ENCODE data around the gene MEOX1. TPM values are rescaled to one million over a fixed set of nuclear protein-coding genes. Genes with fewer than 3 reads are reported as not detected.
A peak's percentile ranks its signal among the peaks of the same experiment; 100 is the strongest.

The MEOX1 gene
- total and polyA plus RNA-seq, 2 donors, result 2.1 to 9.0 TPM

DNA sequence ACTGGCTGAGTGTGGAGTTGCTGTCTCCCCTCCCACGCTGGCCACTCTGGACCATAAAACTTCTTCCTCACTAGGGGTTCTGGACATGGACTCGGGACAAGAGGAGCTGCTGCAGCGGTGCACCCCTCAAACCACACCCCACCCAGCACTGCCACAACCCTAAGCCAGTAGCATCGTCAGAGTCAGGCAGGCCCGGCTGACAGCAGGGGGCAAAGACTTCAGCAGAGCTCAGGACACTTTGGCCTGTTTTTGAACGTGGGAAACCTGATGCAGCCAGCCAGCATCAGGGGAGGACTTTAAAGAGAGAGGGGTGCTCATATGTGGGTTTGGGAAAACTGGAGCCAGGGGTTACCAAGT is 9.6 kb downstream of the MEOX1 start:
- Histone ChIP-seq H3K27ac (ENCODE audit: low read depth in 1 of 2, low read length in 1 of 2) (no peak overlapping the region), H3K27me3 (ENCODE audit: control insufficient read depth in 2 of 2, insufficient read depth in 1 of 2, low read length in 1 of 2) (peaks cover under 1 to 6% of the 10 kb centered on the region in 2 donors), H3K4me3 (ENCODE audit: low read length in 2 of 2) (no peak overlapping the region), H3K9me3 (ENCODE audit: control insufficient read depth in 2 of 2, insufficient read depth in 1 of 2, low read length in 1 of 2) (no peaks in the 10 kb centered on the region), H3K36me3 (ENCODE audit: control insufficient read depth in 2 of 2, insufficient read depth in 2 of 2, low read length in 1 of 2) (no peaks in the 10 kb centered on the region), H3K4me1 (ENCODE audit: control insufficient read depth in 2 of 2, insufficient read depth in 2 of 2, low read length in 2 of 2) (peaks cover 0 to 10% of the 10 kb centered on the region in 2 donors)
- DNase-seq (ENCODE audit: low read depth in 6 of 9, low spot score in 9 of 9), result no peak
- WGBS, result 94% methylated on average over 6 of the region's 6 CpGs

DNA sequence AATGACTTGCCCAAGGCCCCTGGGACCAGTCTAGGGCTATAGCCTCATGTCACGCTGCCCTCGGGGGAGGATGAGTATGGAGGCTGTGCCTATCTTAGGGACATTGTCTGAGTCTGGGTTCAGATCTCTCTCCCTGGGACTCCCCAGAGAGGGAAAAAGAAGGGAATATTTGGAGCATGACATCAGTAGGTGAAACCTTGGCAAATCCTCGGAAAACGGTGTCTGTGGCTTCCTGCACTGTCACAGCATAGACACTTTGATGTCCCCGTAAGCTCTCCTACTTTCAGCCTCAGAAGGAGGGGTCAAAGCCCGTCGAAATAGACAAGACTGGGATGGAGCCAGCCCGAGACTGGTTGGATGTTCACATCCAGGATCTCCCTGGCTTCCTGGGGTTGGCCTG is 11.3 kb downstream of the MEOX1 start:
- H3K27ac ChIP-seq (ENCODE audit: low read depth in 1 of 2, low read length in 1 of 2), result no peak overlapping the region
- WGBS, result 94% methylated on average over 8 of the region's 8 CpGs

DNA sequence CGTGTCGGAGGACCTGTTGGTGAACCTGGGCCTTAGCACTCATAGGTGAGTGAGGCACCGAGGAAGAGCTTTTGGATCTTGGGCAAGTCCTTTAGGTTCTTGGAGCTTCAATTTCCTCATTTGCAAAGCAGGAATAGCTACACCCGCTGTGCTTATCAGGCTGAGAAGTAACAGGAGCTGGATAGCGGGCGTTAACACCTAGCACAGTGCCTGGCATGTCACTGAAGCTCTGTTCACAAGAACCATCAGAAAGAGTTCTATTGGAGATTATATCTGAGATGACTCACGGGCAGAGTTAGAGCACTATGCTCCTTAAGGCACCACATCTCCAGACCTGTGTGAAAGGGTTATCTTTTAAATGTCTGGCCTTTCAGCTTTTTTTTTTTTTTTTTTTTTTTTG is 12.8 kb downstream of the MEOX1 start:
- Histone ChIP-seq H3K36me3 (ENCODE audit: control insufficient read depth in 2 of 2, insufficient read depth in 2 of 2, low read length in 1 of 2) (no peaks in the 10 kb centered on the region), H3K27ac (ENCODE audit: low read depth in 1 of 2, low read length in 1 of 2) (no peak overlapping the region), H3K4me3 (ENCODE audit: low read length in 2 of 2) (no peak overlapping the region), H3K4me1 (ENCODE audit: control insufficient read depth in 2 of 2, insufficient read depth in 2 of 2, low read length in 2 of 2) (peaks cover 0 to 14% of the 10 kb centered on the region in 2 donors), H3K9me3 (ENCODE audit: control insufficient read depth in 2 of 2, insufficient read depth in 1 of 2, low read length in 1 of 2) (no peaks in the 10 kb centered on the region), H3K27me3 (ENCODE audit: control insufficient read depth in 2 of 2, insufficient read depth in 1 of 2, low read length in 1 of 2) (peaks cover 18 to 35% of the 10 kb centered on the region in 2 donors)
- no peak for DNase-seq (ENCODE audit: low read depth in 6 of 9, low spot score in 9 of 9)
- 98% methylated on average over 7 of the region's 7 CpGs for WGBS

More for the DNA sequence above, 11.3 kb downstream of the MEOX1 start:
- Histone ChIP-seq H3K4me1 (ENCODE audit: control insufficient read depth in 2 of 2, insufficient read depth in 2 of 2, low read length in 2 of 2) (peaks cover 0 to 12% of the 10 kb centered on the region in 2 donors), H3K4me3 (ENCODE audit: low read length in 2 of 2) (no peak overlapping the region), H3K27me3 (ENCODE audit: control insufficient read depth in 2 of 2, insufficient read depth in 1 of 2, low read length in 1 of 2) (peaks cover 15 to 22% of the 10 kb centered on the region in 2 donors), H3K36me3 (ENCODE audit: control insufficient read depth in 2 of 2, insufficient read depth in 2 of 2, low read length in 1 of 2) (no peaks in the 10 kb centered on the region), H3K9me3 (ENCODE audit: control insufficient read depth in 2 of 2, insufficient read depth in 1 of 2, low read length in 1 of 2) (no peaks in the 10 kb centered on the region)
- DNase-seq (ENCODE audit: low read depth in 6 of 9, low spot score in 9 of 9), result no peak

DNA sequence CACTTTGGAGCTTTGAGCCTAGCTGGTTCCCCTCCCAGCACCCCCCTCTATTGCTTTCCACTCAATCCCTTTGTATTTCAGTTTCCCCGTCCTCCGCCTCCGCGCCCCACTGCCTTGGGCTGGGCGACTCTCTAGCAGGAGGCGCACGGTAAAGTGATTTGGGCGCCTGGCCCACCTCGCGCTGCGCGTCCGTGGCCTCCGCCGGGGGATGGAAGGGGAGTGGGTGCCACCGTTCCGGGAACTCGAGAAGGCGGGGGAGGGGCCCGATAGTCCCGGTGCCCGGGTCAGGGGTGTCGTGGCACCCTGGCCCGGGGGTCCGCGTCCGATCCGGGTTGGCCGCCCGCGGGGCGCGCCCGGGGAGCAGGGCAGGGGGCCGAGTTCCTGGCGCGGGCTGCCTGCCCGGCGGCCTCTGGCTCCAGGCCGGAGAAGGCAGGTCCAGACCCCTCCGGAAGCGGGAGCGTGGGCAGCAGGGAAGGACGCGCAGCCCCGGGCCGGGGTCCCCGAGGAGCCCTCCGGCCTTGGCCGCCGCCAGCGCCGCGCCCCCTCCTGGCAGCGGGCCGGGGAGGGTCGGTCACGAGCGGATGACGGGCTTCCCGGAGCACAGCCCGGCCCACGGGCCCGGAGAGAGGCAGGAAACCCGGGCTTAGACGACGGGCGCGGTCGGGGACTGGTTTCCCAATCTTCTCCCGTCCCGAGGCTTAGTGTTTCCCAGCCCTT is 15.8 kb downstream of the MEOX1 start:
- no peak for DNase-seq (ENCODE audit: low read depth in 6 of 9, low spot score in 9 of 9)
- Histone ChIP-seq H3K9me3 (ENCODE audit: control insufficient read depth in 2 of 2, insufficient read depth in 1 of 2, low read length in 1 of 2) (no peaks in the 10 kb centered on the region), H3K4me3 (ENCODE audit: low read length in 2 of 2) (peak overlapping the region in 1 of 2 donors; percentile 21), H3K36me3 (ENCODE audit: control insufficient read depth in 2 of 2, insufficient read depth in 2 of 2, low read length in 1 of 2) (no peaks in the 10 kb centered on the region), H3K27ac (ENCODE audit: low read depth in 1 of 2, low read length in 1 of 2) (peak overlapping the region in 1 of 2 donors; percentile 15), H3K4me1 (ENCODE audit: control insufficient read depth in 2 of 2, insufficient read depth in 2 of 2, low read length in 2 of 2) (peaks cover 0 to 22% of the 10 kb centered on the region in 2 donors), H3K27me3 (ENCODE audit: control insufficient read depth in 2 of 2, insufficient read depth in 1 of 2, low read length in 1 of 2) (peaks cover 18 to 36% of the 10 kb centered on the region in 2 donors)
- 9% methylated on average over 72 of the region's 72 CpGs for WGBS

DNA sequence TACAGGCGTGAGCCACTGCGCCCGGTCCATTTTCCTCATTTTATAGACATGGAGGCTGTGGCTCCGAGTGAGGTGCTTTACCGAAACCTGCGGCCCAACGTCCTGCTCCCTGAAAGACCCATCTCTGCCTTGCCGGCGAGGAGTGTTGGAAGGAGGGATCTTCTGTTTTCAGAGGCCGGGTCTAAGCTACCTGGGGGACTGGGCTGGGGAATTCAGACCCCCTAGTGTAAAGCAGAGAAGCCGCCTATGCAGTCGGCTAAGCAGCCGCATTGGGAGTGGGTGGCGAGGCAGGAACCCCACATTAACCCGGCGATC is 16.3 kb downstream of the MEOX1 start:
- no peaks in the 10 kb centered on the region for H3K36me3 ChIP-seq (ENCODE audit: control insufficient read depth in 2 of 2, insufficient read depth in 2 of 2, low read length in 1 of 2)
- no peak for DNase-seq (ENCODE audit: low read depth in 6 of 9, low spot score in 9 of 9)
- no peak overlapping the region for H3K4me3 ChIP-seq (ENCODE audit: low read length in 2 of 2)
- H3K27me3 ChIP-seq (ENCODE audit: control insufficient read depth in 2 of 2, insufficient read depth in 1 of 2, low read length in 1 of 2), result peaks cover 18 to 36% of the 10 kb centered on the region in 2 donors
- 91% methylated on average over 16 of the region's 16 CpGs for WGBS
- no peak overlapping the region for H3K27ac ChIP-seq (ENCODE audit: low read depth in 1 of 2, low read length in 1 of 2)
- no peaks in the 10 kb centered on the region for H3K9me3 ChIP-seq (ENCODE audit: control insufficient read depth in 2 of 2, insufficient read depth in 1 of 2, low read length in 1 of 2)
- H3K4me1 ChIP-seq (ENCODE audit: control insufficient read depth in 2 of 2, insufficient read depth in 2 of 2, low read length in 2 of 2), result peaks cover 0 to 28% of the 10 kb centered on the region in 2 donors

DNA sequence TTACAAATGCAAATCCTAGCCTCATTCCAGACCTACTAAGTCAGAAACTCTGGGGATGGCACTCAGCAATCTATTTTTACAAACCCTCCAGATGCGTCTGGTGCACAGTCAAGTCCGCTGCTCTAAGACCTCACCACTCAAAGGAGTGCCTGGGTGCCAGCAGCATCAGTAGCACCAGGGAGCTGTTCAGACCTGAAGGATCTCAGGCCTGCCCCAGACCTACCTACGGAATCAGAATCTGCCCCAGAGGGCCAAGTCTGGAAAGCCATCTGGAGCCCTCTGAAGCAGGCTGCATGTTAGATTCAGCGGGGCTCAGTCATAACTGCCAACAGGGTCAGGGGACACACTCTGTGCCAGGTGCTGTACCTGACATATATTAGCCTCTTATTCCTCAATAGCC is 17.6 kb downstream of the MEOX1 start:
- H3K27ac ChIP-seq (ENCODE audit: low read depth in 1 of 2, low read length in 1 of 2), result no peak overlapping the region
- H3K27me3 ChIP-seq (ENCODE audit: control insufficient read depth in 2 of 2, insufficient read depth in 1 of 2, low read length in 1 of 2), result peaks cover 18 to 36% of the 10 kb centered on the region in 2 donors
- no peak for DNase-seq (ENCODE audit: low read depth in 6 of 9, low spot score in 9 of 9)
- H3K36me3 ChIP-seq (ENCODE audit: control insufficient read depth in 2 of 2, insufficient read depth in 2 of 2, low read length in 1 of 2), result no peaks in the 10 kb centered on the region
- H3K9me3 ChIP-seq (ENCODE audit: control insufficient read depth in 2 of 2, insufficient read depth in 1 of 2, low read length in 1 of 2), result no peaks in the 10 kb centered on the region
- H3K4me1 ChIP-seq (ENCODE audit: control insufficient read depth in 2 of 2, insufficient read depth in 2 of 2, low read length in 2 of 2), result peaks cover 0 to 28% of the 10 kb centered on the region in 2 donors
- H3K4me3 ChIP-seq (ENCODE audit: low read length in 2 of 2), result no peak overlapping the region
- WGBS, result 94% methylated on average over 4 of the region's 4 CpGs

DNA sequence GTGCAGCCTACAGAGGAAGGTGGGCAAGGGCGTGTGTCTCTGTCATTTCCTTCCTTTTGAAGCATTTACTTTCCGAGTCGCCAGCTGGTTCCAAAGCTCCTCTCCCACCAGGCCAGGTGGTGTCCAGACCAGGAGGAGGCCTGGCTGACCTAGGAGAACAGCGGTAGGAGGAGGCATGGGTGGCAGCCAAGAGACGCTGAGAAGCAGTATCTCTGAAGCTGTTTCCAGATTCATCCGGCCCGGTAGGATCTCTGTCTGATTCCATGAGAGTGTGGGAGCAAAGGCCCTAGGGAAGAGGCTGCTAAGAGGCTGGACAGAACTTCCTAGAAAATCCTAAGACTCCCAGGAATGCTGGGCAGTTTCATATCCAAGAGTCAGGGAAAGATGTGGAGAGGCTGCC is 20.3 kb downstream of the MEOX1 start:
- H3K4me1 ChIP-seq (ENCODE audit: control insufficient read depth in 2 of 2, insufficient read depth in 2 of 2, low read length in 2 of 2), result peaks cover 0 to 25% of the 10 kb centered on the region in 2 donors
- no peak overlapping the region for H3K4me3 ChIP-seq (ENCODE audit: low read length in 2 of 2)
- no peaks in the 10 kb centered on the region for H3K36me3 ChIP-seq (ENCODE audit: control insufficient read depth in 2 of 2, insufficient read depth in 2 of 2, low read length in 1 of 2)
- H3K9me3 ChIP-seq (ENCODE audit: control insufficient read depth in 2 of 2, insufficient read depth in 1 of 2, low read length in 1 of 2), result no peaks in the 10 kb centered on the region
- 59% methylated on average over 7 of the region's 7 CpGs for WGBS
- H3K27ac ChIP-seq (ENCODE audit: low read depth in 1 of 2, low read length in 1 of 2), result no peak overlapping the region
- peaks cover 12 to 23% of the 10 kb centered on the region in 2 donors for H3K27me3 ChIP-seq (ENCODE audit: control insufficient read depth in 2 of 2, insufficient read depth in 1 of 2, low read length in 1 of 2)
- DNase-seq (ENCODE audit: low read depth in 6 of 9, low spot score in 9 of 9), result peak in 2 of 9 donors; percentile 24 to 38

DNA sequence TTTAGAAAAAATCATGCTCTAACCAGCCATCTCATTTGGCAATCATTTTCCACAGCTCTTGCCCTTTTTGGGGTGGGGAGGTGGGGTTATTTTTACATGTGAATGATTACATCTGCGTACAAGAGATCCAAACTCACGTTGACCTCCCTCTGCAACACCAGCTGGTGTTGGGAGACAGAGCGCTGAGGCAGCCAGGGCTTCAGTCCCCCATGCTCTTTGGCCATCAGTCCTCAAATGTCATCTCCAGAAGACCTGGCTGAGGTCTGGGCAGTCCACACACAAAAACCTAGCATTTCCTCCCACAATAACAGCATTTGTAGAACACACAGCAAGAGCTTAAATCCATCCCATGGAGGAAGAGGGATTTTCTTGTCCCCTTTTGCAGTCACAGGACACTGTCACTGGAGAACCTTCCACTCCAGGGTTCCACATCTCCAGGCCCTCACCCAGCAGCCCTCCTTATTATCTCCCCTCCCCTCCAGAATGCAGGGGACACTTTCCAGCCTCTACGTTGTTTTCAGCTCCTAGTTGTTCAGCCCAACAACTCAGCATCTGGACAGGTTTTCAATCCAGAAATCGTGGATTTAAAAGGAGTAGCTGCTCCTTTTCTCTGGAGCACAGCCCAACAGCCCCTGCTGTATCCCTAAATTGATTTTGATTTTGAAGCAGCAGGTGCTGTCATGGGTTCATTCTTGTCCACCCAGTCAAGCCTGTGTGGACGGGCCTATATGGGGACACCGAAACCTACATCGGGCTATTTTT is 21.1 kb downstream of the MEOX1 start:
- DNase-seq (ENCODE audit: low read depth in 6 of 9, low spot score in 9 of 9), result no peak
- H3K36me3 ChIP-seq (ENCODE audit: control insufficient read depth in 2 of 2, insufficient read depth in 2 of 2, low read length in 1 of 2), result no peaks in the 10 kb centered on the region
- H3K4me3 ChIP-seq (ENCODE audit: low read length in 2 of 2), result no peak overlapping the region
- 96% methylated on average over 8 of the region's 8 CpGs for WGBS
- H3K27me3 ChIP-seq (ENCODE audit: control insufficient read depth in 2 of 2, insufficient read depth in 1 of 2, low read length in 1 of 2), result peaks cover 5 to 16% of the 10 kb centered on the region in 2 donors
- H3K27ac ChIP-seq (ENCODE audit: low read depth in 1 of 2, low read length in 1 of 2), result no peak overlapping the region
- no peaks in the 10 kb centered on the region for H3K9me3 ChIP-seq (ENCODE audit: control insufficient read depth in 2 of 2, insufficient read depth in 1 of 2, low read length in 1 of 2)
- H3K4me1 ChIP-seq (ENCODE audit: control insufficient read depth in 2 of 2, insufficient read depth in 2 of 2, low read length in 2 of 2), result peaks cover 0 to 22% of the 10 kb centered on the region in 2 donors

DNA sequence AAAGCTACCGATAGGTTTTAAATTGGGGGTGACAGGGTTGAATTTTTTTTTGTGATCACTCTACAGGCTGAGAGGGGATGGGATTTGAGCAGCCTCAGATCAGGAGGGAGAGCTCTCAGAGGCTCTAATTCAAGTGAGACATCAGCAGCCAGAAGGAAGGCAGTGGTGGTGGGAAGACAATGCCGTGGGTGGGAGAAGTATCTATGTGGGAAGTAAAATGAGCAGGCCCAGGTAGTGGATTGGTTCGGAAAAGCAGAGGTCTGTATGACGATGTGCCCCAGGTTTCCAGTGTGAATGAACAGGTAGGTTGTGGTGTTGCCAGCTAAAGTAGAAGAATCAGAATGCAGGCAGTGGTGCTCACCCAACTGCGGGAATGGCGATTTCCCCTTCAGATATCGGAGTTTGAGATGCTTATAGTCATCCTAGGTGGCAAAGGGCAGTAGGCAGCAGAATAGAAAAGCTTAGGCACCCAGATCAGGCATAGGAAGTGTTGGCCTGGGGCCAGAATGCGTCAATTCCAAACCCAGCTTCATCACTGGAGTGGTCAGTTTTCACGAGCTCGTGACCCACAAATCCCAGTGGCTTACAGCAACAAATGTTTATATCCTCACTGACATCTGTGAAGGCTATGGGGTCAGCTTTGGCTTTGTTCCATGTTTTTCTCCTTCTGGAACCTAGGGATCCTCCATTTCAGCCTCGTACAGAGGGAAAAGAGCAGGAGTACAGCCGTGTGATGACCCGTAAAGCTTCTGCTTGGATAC is 24.0 kb downstream of the MEOX1 start:
- 93% methylated on average over 13 of the region's 13 CpGs for WGBS
- peaks cover 0 to 25% of the 10 kb centered on the region in 2 donors for H3K4me1 ChIP-seq (ENCODE audit: control insufficient read depth in 2 of 2, insufficient read depth in 2 of 2, low read length in 2 of 2)

More for the DNA sequence above, 24.0 kb downstream of the MEOX1 start:
- Histone ChIP-seq H3K4me3 (ENCODE audit: low read length in 2 of 2) (no peak overlapping the region), H3K36me3 (ENCODE audit: control insufficient read depth in 2 of 2, insufficient read depth in 2 of 2, low read length in 1 of 2) (no peaks in the 10 kb centered on the region), H3K27me3 (ENCODE audit: control insufficient read depth in 2 of 2, insufficient read depth in 1 of 2, low read length in 1 of 2) (no peaks in the 10 kb centered on the region), H3K9me3 (ENCODE audit: control insufficient read depth in 2 of 2, insufficient read depth in 1 of 2, low read length in 1 of 2) (no peaks in the 10 kb centered on the region), H3K27ac (ENCODE audit: low read depth in 1 of 2, low read length in 1 of 2) (no peak overlapping the region)
- no peak for DNase-seq (ENCODE audit: low read depth in 6 of 9, low spot score in 9 of 9)

Data from thymus (tissue), 11 donors.